ENCODE measurements around the gene GRIK2.

Gene GRIK2

GRCh38 chr6:101799531-101799930, 406.0 kb downstream of the GRIK2 start:
- no peak for DNase-seq (ENCODE audit: low read depth)

- no peak for DNase-seq (ENCODE audit: low read depth)
These were observed 407.1 kb downstream of the GRIK2 start for GRCh38 chr6:101800598-101800997.

- DNase-seq (ENCODE audit: low read depth), result no peak
These were observed 409.6 kb downstream of the GRIK2 start for GRCh38 chr6:101803136-101803535.

GRCh38 chr6:101806241-101806640, 412.7 kb downstream of the GRIK2 start:
- DNase-seq (ENCODE audit: low read depth), result no peak

- no peak for DNase-seq (ENCODE audit: low read depth)
These were observed 417.6 kb downstream of the GRIK2 start for GRCh38 chr6:101811108-101811507.

GRCh38 chr6:101816716-101817115, 423.2 kb downstream of the GRIK2 start:
- DNase-seq (ENCODE audit: low read depth), result no peak

GRCh38 chr6:101818051-101818450, 424.5 kb downstream of the GRIK2 start:
- DNase-seq (ENCODE audit: low read depth), result no peak

GRCh38 chr6:101824551-101825345, 431.2 kb downstream of the GRIK2 start:
- DNase-seq (ENCODE audit: low read depth), result no peak

GRCh38 chr6:101826269-101826668, 432.8 kb downstream of the GRIK2 start:
- no peak for DNase-seq (ENCODE audit: low read depth)

GRCh38 chr6:101826678-101827077, 433.2 kb downstream of the GRIK2 start:
- DNase-seq (ENCODE audit: low read depth), result no peak

GRCh38 chr6:101830501-101831031, 437.1 kb downstream of the GRIK2 start:
- no peak for DNase-seq (ENCODE audit: low read depth)

- DNase-seq (ENCODE audit: low read depth), result no peak
These were observed 438.9 kb downstream of the GRIK2 start for GRCh38 chr6:101832371-101832770.

- DNase-seq (ENCODE audit: low read depth), result no peak
These were observed 446.6 kb downstream of the GRIK2 start for GRCh38 chr6:101840100-101840499.

GRCh38 chr6:101845172-101845571, 451.7 kb downstream of the GRIK2 start:
- DNase-seq (ENCODE audit: low read depth), result no peak

GRCh38 chr6:101845621-101846020, 452.1 kb downstream of the GRIK2 start:
- DNase-seq (ENCODE audit: low read depth), result no peak

- DNase-seq (ENCODE audit: low read depth), result no peak
These were observed 454.2 kb downstream of the GRIK2 start for GRCh38 chr6:101847690-101848089.

- no peak for DNase-seq (ENCODE audit: low read depth)
These were observed 458.4 kb downstream of the GRIK2 start for GRCh38 chr6:101851911-101852310.

- DNase-seq (ENCODE audit: low read depth), result no peak
These were observed 459.9 kb downstream of the GRIK2 start for GRCh38 chr6:101853231-101854085.

- no peak for DNase-seq (ENCODE audit: low read depth)
These were observed 482.9 kb downstream of the GRIK2 start for GRCh38 chr6:101876431-101876830.

GRCh38 chr6:101878554-101879276, 485.2 kb downstream of the GRIK2 start:
- DNase-seq (ENCODE audit: low read depth), result no peak

- no peak for DNase-seq (ENCODE audit: low read depth)
These were observed 486.3 kb downstream of the GRIK2 start for GRCh38 chr6:101879782-101880181.

GRCh38 chr6:101883505-101883904, 490.0 kb downstream of the GRIK2 start:
- DNase-seq (ENCODE audit: low read depth), result no peak

Measured in stimulated activated CD8-positive, alpha-beta memory T cell treated with anti-CD3 and anti-CD28 coated beads, Interleukin-12 subunit alpha, Interleukin-12 subunit beta, amount 100 ng/mL, for 1 hour (primary cell).